Measurements from ENCODE around the gene PARD6G. TPM values are rescaled to one million over a fixed set of nuclear protein-coding genes. Genes with fewer than 3 reads are reported as not detected.

PARD6G gene
- total and polyA plus RNA-seq, 2 of the 8 experiments (the other 6 are each of a cell fraction or from before 2014, with no cell fraction given): 11.3 to 17.9 TPM

- Histone ChIP-seq H3K18ac (ENCODE audit: extremely low read depth, low read length) (no peak overlapping the region), H4K8ac (ENCODE audit: extremely low read depth, insufficient read depth, low read length) (no peak overlapping the region), H3K14ac (ENCODE audit: insufficient read length) (no peak overlapping the region), H3K36me3 (ENCODE audit: control insufficient read depth in 2 of 4, insufficient read depth in 4 of 4, low read length in 3 of 4) (no peaks in the 10 kb centered on the region; a peak in 2 of 8 replicates), H4K91ac (replicated peaks; ENCODE audit: insufficient read length, low read length) (no peak overlapping the region), H2AFZ (ENCODE audit: low read length) (no peak overlapping the region), H4K20me1 (replicated peaks in 1 of 2; ENCODE audit: control insufficient read depth in 1 of 2, insufficient read depth in 2 of 2, low read length in 2 of 2) (peaks cover 4 to 8% of the 10 kb centered on the region in 2 experiments), H2BK5ac (ENCODE audit: low read depth, low read length) (no peak overlapping the region), H3K79me1 (ENCODE audit: low read depth, low read length) (no peaks in the 10 kb centered on the region; the same call in 1 of the 2 replicates), H3K4me3 (ENCODE audit: extremely low read depth in 1 of 4, insufficient read depth in 2 of 4, low read depth in 3 of 4, low read length in 4 of 4) (no peak overlapping the region), H4K5ac (ENCODE audit: insufficient read length, low read depth, low read length) (no peak overlapping the region), H3K9ac (replicated peaks in 1 of 4; ENCODE audit: extremely low read depth in 1 of 4, low read depth in 3 of 4, low read length in 3 of 4) (no peak overlapping the region), H2BK15ac (ENCODE audit: low read length) (no peak overlapping the region), H2BK20ac (ENCODE audit: low read length) (no peak overlapping the region), H3K4ac (replicated peaks; ENCODE audit: insufficient read length, low read depth, low read length) (no peak overlapping the region), H3K79me2 (ENCODE audit: control insufficient read depth in 1 of 2, insufficient read depth in 2 of 2, low read length in 2 of 2) (no peaks in the 10 kb centered on the region), H3K9me3 (ENCODE audit: insufficient read depth in 2 of 2, low read depth in 1 of 2, low read length in 1 of 2) (no peaks in the 10 kb centered on the region), H3K56ac (replicated peaks; ENCODE audit: insufficient read length, low read depth, low read length) (no peak overlapping the region), H3K23ac (ENCODE audit: insufficient read length) (no peak overlapping the region), H3K27me3 (replicated peaks in 1 of 4; ENCODE audit: control insufficient read depth in 3 of 4, extremely low read depth in 1 of 4, insufficient read depth in 3 of 4, low read length in 3 of 4) (no peaks in the 10 kb centered on the region), H3K27ac (ENCODE audit: low read depth, low read length) (no peak overlapping the region), H3K4me1 (replicated peaks in 1 of 4; ENCODE audit: control insufficient read depth in 3 of 4, insufficient read depth in 4 of 4, low read length in 3 of 4) (peaks cover 0 to 14% (median 3%) of the 10 kb centered on the region in 4 experiments; a peak in 5 of 7 replicates), H3K4me2 (ENCODE audit: insufficient read depth in 1 of 2, low read depth in 2 of 2, low read length in 2 of 2) (no peak overlapping the region), H3K23me2 (ENCODE audit: low read depth, low read length) (no peaks in the 10 kb centered on the region), H2BK120ac (replicated peaks; ENCODE audit: low read depth, low read length) (no peak overlapping the region), H2AK5ac (ENCODE audit: low read depth, low read length) (0 out of 2 replicates have a peak overlapping the region, but pooled peaks have one; percentile 31), H2BK12ac (ENCODE audit: low read depth, low read length) (no peak overlapping the region)
- FAIRE-seq (no peak), DNase-seq (ENCODE audit: low read depth in 1 of 2, low spot score in 2 of 2) (peak in 1 of 2 experiments; percentile 32)
- ChIA-PET POLR2A (ENCODE audit: partially characterized antibody) (interaction anchor here (0.6 kb wide), 1 partner anchor 190 kb away, joined by 3 read pairs; no protein-coding TSS in a partner anchor), CTCF (ENCODE audit: partially characterized antibody) (interaction anchor here (0.7 to 7.8 kb wide), 13 partner anchors 9 to 152 kb away, joined by 3 to 70 read pairs (median 5); partner anchors contain the start of gene PARD6G)
- 89% methylated on average over 6 of the region's 6 CpGs; no CpG with 5 or more reads in 1 of the 2 experiments for WGBS, 2 experiments (ENCODE audit: extremely low coverage in 1 of 2, insufficient coverage in 1 of 2, insufficient read length in 1 of 2, insufficient replicate concordance in 2 of 2, low coverage in 1 of 2, low lambda C conversion rate in 2 of 2, missing lambda C conversion rate in 1 of 2)
- no peak for TF ChIP-seq USF2 (IDR thresholded peaks at IDR 0.05; ENCODE audit: low read length)
- TF ChIP-seq POLR2AphosphoS5 (IDR thresholded peaks at IDR 0.05; ENCODE audit: low read depth, low read length): no peak
- TF ChIP-seq CEBPB (IDR thresholded peaks at IDR 0.05; ENCODE audit: low read depth, low read length): no peak
- no peak for TF ChIP-seq HDAC2 (IDR thresholded peaks at IDR 0.05; ENCODE audit: borderline replicate concordance in 1 of 2, low read depth in 2 of 2, low read length in 2 of 2)
- TF ChIP-seq RXRA (IDR thresholded peaks at IDR 0.05; ENCODE audit: insufficient read depth, low read depth, low read length): no peak
- no peak for TF ChIP-seq SIRT6 (IDR thresholded peaks at IDR 0.05; ENCODE audit: low read length)
- no peak for TF ChIP-seq TAF1 (IDR thresholded peaks at IDR 0.05; ENCODE audit: low read depth, low read length)
- no peak for TF ChIP-seq RAD21 (IDR thresholded peaks at IDR 0.05 in 1 of 2, conservative IDR thresholded peaks at IDR 0.05 in 1 of 2; ENCODE audit: low read depth in 2 of 2, low read length in 2 of 2)
- TF ChIP-seq KDM4A (IDR thresholded peaks at IDR 0.05; ENCODE audit: low read depth, low read length, severe bottlenecking): no peak
- TF ChIP-seq ATF3 (IDR thresholded peaks at IDR 0.05; ENCODE audit: insufficient read depth, low read depth, low read length): no peak
- no peak for TF ChIP-seq KDM1A (IDR thresholded peaks at IDR 0.05; ENCODE audit: borderline replicate concordance, low read length)
- no peak for TF ChIP-seq POU5F1 (IDR thresholded peaks at IDR 0.05; ENCODE audit: low read depth, low read length)
Observed at GRCh38 chr18:80203249-80203648, 44.1 kb downstream of the PARD6G start.

Data from H1 (cell line).